ENCODE results near the gene ENTREP1. TPM values are rescaled to one million over a fixed set of nuclear protein-coding genes. Genes with fewer than 3 reads are reported as not detected.

The ENTREP1 gene
- total RNA-seq, 1 experiment from 2014 or later = 21.3 TPM

GRCh38 chr9:69386651-69387050, 61.6 kb downstream of the ENTREP1 start:
- Histone ChIP-seq H3K4ac (ENCODE audit: low read depth, low read length) (no peak overlapping the region), H2BK20ac (ENCODE audit: low read depth, low read length, poor library complexity, severe bottlenecking) (no peak overlapping the region), H3K4me2 (ENCODE audit: insufficient read depth, insufficient read length, low read length) (no peak overlapping the region), H3K23ac (ENCODE audit: insufficient read length, low read depth, low read length) (no peak overlapping the region), H4K5ac (ENCODE audit: insufficient read length, low read depth, low read length) (no peak overlapping the region), H4K20me1 (ENCODE audit: control insufficient read depth, insufficient read depth, insufficient read length) (no peaks in the 10 kb centered on the region), H3T11ph (ENCODE audit: low read length) (no peak overlapping the region), H3K56ac (ENCODE audit: insufficient read length, low read depth, low read length) (no peak overlapping the region), H2BK120ac (ENCODE audit: low read depth, low read length, poor library complexity, severe bottlenecking) (no peak overlapping the region), H3K9me3 (ENCODE audit: control insufficient read depth, low read depth, low read length) (no peaks in the 10 kb centered on the region), H3K18ac (ENCODE audit: insufficient read length, low read depth, low read length) (no peak overlapping the region), H2AK5ac (ENCODE audit: insufficient read length, low read length) (no peak overlapping the region), H3K9ac (ENCODE audit: extremely low read depth, insufficient read length, low read length) (no peak overlapping the region), H3K4me1 (ENCODE audit: insufficient read depth, low read length) (no peaks in the 10 kb centered on the region), H2BK15ac (ENCODE audit: low read depth, low read length) (no peak overlapping the region), H3K14ac (ENCODE audit: insufficient read depth, low read length) (no peak overlapping the region), H2BK5ac (ENCODE audit: insufficient read length, low read length) (no peak overlapping the region), H2AFZ (ENCODE audit: low read length) (no peak overlapping the region), H2BK12ac (ENCODE audit: insufficient read length, low read depth, low read length) (no peak overlapping the region), H3K79me2 (ENCODE audit: insufficient read depth, low read length) (no peaks in the 10 kb centered on the region), H4K8ac (replicated peaks; ENCODE audit: insufficient read length, low read depth, low read length) (no peak overlapping the region), H3K27ac (ENCODE audit: insufficient read length, low read depth, low read length) (no peak overlapping the region), H3K27me3 (ENCODE audit: insufficient read depth, low read length) (no peaks in the 10 kb centered on the region), H3K79me1 (ENCODE audit: insufficient read depth, low read depth, low read length, poor library complexity, severe bottlenecking) (no peaks in the 10 kb centered on the region), H3K23me2 (ENCODE audit: insufficient read length, low read depth, low read length, poor library complexity, severe bottlenecking) (no peaks in the 10 kb centered on the region), H4K91ac (ENCODE audit: insufficient read length, low read depth, low read length) (peak overlapping the region; percentile 83)
- TF ChIP-seq CTCF (conservative IDR thresholded peaks at IDR 0.05) = no peak
- Mint-ChIP-seq H3K27me3 (ENCODE audit: low read depth) (no peaks in the 10 kb centered on the region; the same call in 1 of the 2 replicates), H3K4me1 (peaks cover 13 to 22% of the 10 kb centered on the region in 2 experiments), H3K27ac (no peak overlapping the region), H3K36me3 (ENCODE audit: insufficient read depth in 1 of 3, low read depth in 3 of 3) (peaks cover 7 to 67% (median 9%) of the 10 kb centered on the region in 3 experiments; a peak in 5 of 7 replicates), H3K9me3 (no peaks in the 10 kb centered on the region), H3K4me3 (no peak overlapping the region)
- no peak for DNase-seq
- no CpG with 5 or more reads among the region's 4 CpGs for WGBS (ENCODE audit: extremely low coverage, insufficient read length, low lambda C conversion rate)
